Stimulated activated CD4-positive, alpha-beta T cell treated with anti-CD3 and anti-CD28 coated beads, Interleukin-2, amount 100 ng/mL, for 48 hours (primary cell): ENCODE measurements around the gene GPR162.

Experiments used
- DNase-seq, 2 donors: peaks; one replicate each; pipeline ENCODE4 v3.0.0-alpha.2; 2020

The GPR162 gene

DNA sequence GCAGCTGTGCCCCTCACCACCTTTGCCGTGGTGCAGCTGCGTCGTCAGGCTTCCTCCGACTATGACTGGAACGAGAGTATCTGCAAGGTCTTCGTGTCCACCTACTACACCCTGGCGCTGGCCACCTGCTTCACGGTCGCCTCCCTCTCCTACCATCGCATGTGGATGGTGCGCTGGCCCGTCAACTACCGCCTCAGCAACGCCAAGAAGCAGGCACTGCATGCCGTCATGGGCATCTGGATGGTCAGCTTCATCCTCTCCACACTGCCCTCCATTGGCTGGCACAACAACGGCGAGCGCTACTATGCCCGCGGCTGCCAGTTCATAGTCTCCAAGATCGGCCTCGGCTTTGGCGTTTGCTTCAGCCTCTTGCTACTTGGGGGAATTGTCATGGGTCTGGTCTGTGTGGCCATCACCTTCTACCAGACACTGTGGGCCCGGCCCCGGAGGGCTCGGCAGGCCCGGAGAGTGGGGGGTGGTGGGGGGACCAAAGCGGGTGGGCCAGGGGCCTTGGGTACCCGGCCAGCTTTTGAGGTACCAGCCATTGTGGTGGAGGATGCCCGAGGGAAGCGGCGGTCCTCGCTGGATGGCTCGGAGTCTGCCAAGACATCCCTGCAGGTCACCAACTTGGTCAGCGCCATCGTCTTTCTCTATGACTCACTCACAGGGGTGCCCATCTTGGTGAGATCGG, 2.6 kb downstream of the GPR162 start:
- DNase-seq, result no peak

- no peak for DNase-seq
Observed at GRCh38 chr12:6824901-6825381, 3.3 kb downstream of the GPR162 start.

- DNase-seq, result peak; percentile 91 to 92
Observed at GRCh38 chr12:6825398-6826124, 3.9 kb downstream of the GPR162 start.

- no peak for DNase-seq
Observed at GRCh38 chr12:6826125-6826733, 4.6 kb downstream of the GPR162 start.

DNA sequence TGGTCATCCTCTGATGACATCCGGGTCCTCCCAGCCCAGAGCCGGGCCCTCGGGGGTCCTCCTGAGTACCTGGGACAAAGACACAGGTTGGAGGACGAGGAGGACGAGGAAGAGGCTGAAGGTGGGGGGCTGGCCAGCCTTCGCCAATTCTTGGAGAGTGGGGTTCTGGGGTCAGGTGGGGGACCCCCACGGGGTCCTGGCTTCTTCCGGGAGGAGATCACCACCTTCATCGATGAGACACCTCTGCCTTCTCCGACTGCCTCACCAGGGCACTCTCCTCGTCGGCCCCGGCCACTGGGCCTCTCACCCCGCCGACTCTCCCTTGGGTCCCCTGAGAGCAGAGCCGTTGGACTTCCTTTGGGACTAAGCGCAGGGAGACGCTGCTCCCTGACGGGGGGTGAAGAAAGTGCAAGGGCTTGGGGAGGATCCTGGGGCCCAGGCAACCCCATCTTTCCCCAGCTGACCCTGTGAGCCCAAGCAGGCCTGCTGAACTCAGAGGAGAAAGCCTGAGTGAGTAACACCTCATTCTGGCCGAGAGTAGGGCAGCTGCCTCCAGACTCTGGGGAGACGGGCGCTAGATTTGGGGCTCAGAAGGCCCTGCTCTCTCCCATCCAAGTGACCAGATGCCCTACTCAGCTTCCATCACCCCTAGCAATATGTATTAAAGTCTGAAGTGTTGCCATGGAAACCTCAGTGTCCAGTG, 5.3 kb downstream of the GPR162 start:
- DNase-seq, result no peak

DNA sequence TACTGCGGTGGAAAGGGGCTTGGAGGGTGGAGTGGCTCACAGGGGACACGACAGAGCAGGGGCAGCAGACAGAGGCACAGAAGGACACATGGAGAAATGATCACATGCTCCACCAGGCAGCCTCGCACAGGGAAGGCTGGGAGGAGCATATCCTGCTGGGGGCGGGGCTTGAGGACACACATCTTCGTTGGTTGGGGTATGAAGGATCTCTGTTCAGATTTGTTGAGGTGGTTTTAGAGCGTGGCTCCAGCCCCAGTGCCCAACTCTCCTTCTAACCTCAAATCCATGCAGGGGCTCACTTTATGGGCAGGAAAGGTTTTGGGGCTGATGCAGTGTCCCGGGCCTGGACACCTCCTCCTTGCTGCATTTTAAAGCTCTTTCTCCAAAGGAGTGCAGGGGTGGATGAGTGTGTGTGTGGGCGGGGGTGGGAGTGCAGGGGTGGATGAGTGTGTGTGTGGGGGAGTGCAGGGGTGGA, 5.9 kb downstream of the GPR162 start:
- DNase-seq, result peak; percentile 50 to 52

DNA sequence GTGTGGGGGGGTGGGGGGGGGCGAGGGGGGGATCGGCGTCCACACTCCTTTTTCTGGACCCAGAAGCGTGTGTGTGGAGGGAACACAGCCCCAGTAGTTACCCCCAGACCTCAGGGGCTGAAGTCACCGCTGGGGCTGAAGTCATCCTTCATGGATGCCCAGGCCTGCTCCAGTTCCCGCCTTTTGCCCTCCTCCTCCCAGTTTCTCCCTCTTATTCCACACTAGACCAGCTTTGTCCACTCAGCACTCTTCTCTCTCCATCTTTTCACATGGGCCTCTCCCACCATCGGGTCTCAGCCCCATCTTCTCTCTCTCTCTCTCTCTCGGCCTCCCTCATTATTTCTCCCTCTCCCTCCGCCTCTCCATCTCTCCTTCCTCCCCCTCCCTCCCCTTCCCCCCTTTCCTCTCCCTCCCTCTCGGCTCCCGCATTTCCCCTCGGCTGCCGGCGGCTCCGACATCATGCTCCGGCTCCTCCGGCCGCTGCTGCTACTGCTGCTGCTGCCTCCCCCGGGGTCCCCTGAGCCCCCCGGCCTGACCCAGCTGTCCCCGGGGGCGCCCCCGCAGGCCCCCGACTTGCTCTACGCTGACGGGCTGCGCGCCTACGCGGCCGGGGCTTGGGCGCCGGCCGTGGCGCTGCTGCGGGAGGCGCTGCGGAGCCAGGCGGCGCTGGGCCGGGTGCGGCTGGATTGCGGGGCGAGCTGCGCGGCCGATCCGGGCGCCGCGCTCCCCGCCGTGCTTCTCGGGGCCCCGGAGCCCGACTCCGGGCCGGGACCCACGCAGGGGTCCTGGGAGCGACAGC, 6.6 kb downstream of the GPR162 start, which contains the start of gene P3H3:
P3H3 (plus strand) TSS at position 426 of the 799 bp plus-strand sequence; CDS start at position 460, 34 bp downstream.
- DNase-seq, result no peak

DNA sequence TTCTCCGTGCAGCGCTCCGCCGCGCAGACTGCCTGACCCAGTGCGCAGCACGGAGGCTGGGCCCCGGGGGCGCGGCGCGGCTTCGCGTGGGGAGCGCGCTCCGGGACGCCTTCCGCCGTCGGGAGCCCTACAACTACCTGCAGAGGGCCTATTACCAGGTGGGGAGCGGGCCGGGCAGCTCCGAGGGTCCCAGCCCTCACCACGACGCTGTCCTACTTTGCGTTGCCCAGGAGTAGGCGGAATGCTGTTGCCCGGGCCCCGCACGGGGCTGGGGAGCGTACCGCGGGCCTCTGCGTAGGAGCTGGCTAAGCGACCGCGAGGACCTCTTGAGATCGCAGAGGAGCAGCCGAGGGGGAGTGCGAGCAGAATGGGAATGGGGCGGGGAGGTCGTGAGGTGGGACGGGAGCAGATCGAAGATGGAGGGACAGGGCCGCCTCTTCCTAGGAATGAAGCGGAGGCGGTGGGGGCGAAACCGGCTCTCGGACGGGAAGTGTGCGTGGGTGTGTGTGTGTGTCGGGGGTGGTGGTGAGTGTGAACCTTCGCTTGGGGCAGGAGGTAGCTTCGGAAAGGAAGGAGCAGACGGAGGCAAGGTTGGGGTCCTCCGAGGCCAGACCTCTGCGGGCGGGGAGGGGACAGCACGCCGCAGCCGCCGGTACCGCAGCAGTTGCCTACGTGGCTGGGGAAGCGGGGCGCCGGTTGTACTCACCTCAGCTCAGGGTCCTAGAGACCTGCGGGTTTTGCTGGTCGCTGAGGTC, 7.3 kb downstream of the GPR162 start:
- no peak for DNase-seq

GRCh38 chr12:6829536-6830220, 8.1 kb downstream of the GPR162 start:
- no peak for DNase-seq

GRCh38 chr12:6830286-6830890, 8.8 kb downstream of the GPR162 start:
- no peak for DNase-seq

- no peak for DNase-seq
Observed at GRCh38 chr12:6830999-6831398, 9.4 kb downstream of the GPR162 start.

DNA sequence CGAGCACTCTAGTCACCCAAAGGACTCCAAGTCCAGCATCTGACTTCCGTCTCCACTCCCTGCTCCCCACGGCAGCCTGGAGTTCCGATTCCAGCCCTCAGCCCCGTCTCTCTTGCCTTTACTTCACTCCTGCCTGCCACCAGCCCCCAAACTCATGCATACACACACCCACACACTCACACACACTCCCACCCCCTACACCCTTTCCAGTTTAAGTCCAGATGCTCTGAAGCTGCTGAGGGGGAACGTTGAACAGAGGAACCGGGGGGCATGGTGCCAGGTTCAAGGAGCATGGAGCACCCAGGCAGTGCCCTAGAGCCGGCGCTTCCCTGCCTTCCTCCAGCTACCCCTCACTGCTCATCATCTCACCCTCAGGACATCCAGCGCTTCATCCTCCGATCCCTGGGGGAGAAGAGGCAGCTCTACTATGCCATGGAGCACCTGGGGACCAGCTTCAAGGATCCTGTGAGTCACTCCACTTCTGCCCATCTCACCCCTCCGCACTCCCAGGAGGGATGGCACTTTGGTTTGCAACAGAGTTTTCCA, 9.9 kb downstream of the GPR162 start:
- no peak for DNase-seq

DNA sequence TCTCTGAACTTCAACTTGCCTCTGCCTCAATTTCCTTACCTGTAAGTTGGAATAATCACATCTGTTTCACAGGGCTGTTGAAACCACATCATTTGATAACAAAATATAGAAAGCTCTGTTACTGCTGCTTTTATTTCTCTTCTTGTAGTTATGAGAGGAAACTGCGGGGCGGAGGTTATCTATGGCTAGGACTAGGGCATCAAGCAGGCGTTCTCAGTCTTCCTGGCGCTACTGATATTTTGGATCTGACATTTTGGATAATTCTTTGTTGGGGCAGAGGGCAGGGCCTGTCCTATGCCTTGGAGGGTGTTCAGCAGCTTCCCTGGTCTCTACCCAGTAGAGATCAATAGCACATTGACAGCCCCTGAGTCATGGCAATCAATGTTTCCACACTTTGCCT, 10.5 kb downstream of the GPR162 start:
- no peak for DNase-seq

DNA sequence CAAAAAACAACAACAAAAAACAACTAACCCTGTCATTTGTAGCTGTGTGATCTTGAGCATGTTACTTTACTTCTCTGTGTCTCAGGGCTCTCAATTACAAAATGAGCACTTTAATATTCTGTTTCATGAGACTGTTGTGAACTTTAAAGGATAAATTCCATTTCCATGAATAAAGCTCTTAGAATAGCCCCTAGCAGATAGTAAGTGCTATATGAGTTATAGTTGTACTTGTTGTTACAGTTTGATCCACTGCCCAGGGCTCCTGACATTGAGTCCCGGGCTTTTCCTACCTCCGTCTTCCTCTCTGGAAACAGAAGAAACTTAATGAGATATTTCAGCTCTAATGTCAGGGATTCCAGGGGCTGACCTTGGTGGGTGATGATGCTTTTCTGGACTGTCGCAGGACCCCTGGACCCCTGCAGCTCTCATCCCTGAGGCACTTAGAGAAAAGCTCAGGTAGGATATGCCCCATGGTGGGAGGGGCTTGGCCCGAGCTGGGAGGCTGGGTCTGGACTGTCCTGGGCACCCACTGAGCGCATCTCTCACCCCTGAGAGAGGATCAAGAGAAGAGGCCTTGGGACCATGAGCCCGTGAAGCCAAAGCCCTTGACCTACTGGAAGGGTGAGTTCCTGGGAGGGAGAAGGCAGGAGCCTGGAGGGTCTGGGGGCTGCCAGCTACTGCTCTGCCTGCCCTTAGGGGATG, 11.7 kb downstream of the GPR162 start:
- DNase-seq, result no peak

DNA sequence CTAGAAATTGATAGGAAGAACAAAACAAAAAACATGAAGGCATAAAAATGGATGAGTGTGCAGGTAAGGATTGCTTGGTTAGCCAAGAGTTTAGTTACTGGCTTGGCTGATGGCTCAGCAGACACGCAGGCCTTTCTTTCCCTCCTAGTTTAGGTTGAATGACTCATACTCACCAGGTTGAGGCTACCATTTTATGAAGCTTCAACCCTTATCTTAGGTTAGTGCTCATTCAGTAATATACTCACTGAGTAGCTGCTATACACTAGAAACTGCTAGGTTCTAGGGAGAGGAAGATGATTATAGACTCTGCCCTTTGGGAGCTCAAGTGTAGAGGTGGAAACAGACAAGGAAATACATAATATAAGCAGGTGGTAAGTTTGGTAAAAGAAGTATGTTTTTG, 12.6 kb downstream of the GPR162 start:
- DNase-seq, result no peak

DNA sequence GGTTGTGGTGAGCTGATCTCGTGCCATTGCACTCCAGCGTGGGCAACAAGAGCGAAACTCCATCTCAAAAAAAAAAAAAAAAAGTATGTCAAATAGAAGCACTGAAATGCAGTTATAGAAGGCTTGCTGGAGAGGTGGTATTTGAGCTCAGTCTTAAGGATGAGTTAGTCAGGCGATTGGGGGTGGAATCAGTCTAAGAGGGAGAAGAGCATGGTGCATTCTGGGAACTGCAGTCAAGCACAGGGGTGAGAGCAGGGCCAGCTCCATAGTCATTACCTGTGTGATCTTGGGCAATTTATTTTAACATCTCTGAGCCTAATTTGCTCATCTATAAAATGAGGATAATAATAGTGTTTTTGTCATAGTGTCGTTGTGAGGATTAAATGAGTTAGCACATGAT, 13.3 kb downstream of the GPR162 start:
- DNase-seq, result no peak

GRCh38 chr12:6836851-6837250, 15.2 kb downstream of the GPR162 start:
- no peak for DNase-seq

DNA sequence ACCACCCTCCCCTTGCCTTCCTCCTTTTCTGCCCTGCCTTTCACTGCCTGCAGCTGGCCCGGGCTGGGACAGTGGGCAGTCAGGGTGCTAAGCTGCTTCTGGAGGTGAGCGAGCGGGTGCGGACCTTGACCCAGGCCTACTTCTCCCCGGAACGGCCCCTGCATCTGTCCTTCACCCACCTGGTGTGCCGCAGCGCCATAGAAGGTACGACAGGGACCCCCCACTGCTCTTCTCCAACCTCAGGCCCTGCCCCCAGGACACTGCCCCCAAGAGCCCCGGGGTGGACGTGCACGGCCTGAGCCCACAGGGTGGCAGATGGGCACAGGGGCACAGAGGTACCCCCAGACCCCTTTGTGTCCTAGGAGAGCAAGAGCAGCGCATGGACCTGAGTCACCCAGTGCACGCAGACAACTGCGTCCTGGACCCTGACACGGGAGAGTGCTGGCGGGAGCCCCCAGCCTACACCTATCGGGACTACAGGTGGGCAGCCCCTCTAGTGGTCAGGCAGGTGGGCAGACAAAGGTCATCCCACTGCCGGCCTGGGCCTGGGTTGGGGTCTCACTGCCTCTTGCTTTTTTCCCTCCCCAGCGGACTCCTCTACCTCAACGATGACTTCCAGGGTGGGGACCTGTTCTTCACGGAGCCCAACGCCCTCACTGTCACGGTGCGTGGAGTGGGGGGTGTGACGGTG, 15.9 kb downstream of the GPR162 start:
- no peak for DNase-seq

DNA sequence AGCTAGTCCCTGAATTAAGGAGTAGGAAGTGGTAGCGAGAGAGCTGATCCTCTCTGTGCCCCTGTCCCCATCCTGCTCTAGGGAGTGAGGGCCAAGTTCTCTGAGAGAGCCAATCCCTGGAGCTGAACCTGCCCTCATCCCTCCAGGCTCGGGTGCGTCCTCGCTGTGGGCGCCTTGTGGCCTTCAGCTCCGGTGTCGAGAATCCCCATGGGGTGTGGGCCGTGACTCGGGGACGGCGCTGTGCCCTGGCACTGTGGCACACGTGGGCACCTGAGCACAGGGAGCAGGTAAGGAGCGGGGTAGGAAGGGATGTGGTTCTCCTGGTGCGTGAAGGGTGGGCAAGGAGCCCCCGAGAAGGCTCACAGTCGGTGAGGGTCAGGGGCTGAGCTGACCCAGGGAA, 17.2 kb downstream of the GPR162 start:
- DNase-seq, result no peak
